ENCODE measurements around the gene DMAC2L.

DNA sequence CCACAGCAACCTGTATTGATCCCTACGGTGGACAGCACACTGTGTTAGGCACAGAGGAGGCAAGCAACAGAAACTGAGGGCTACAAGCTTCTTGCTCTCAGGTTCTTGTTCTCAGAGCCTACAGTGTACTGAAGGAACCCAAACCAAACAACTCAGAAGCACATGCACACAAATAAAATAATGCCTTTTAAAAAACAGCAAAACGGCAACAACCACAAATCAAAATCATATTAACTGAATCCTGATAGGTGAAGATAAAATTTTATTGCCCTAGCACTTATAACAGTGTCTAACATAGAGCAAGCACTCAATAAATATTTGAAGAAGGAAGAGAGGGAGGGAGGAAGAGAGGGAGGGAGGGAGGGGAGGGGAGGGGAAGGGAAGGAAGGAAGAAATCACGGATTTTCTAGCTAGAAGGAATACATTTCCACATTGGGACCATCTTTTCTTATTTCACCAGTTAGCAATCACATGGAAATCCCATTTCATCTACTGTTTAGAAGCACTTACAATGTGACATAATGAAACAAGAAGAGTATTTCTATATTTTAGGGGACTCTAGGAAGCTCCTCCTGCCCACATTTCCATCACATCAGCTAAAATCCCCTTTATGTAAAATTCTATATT lies 27.2 kb downstream of the DMAC2L start:
- no peak for TF ChIP-seq POLR2A (IDR thresholded peaks at IDR 0.05)
- TF ChIP-seq CTCF (IDR thresholded peaks at IDR 0.05) = no peak

All from tibial nerve (tissue), 3 donors.